PC-3 (cell line): ENCODE measurements around the gene DIAPH2.

Source experiments
- EZH2 ChIP-seq: fragments of 300-600 bp; sonication (generic); IDR thresholded peaks from one replicate; pipeline ENCODE4 v1.6.1; 2017; ENCODE audit warnings: antibody characterized with exemption, mild to moderate bottlenecking, low read length; ENCODE audit not compliant: unreplicated experiment
- EZH2phosphoT487 ChIP-seq: fragments of 300-600 bp; sonication (generic); IDR thresholded peaks from 2 replicates; pipeline ENCODE4 v1.6.1; 2018; ENCODE audit warnings: mild to moderate bottlenecking, antibody characterized with exemption, low read length, borderline replicate concordance
- TF ChIP-seq, protein P1 (sequence below): fragments of 300-600 bp; sonication (generic); conservative IDR thresholded peaks from 2 replicates; pipeline ENCODE4 v1.5.1; 2017; ENCODE audit warnings: antibody characterized with exemption, low read depth, mild to moderate bottlenecking, low read length

DNA sequence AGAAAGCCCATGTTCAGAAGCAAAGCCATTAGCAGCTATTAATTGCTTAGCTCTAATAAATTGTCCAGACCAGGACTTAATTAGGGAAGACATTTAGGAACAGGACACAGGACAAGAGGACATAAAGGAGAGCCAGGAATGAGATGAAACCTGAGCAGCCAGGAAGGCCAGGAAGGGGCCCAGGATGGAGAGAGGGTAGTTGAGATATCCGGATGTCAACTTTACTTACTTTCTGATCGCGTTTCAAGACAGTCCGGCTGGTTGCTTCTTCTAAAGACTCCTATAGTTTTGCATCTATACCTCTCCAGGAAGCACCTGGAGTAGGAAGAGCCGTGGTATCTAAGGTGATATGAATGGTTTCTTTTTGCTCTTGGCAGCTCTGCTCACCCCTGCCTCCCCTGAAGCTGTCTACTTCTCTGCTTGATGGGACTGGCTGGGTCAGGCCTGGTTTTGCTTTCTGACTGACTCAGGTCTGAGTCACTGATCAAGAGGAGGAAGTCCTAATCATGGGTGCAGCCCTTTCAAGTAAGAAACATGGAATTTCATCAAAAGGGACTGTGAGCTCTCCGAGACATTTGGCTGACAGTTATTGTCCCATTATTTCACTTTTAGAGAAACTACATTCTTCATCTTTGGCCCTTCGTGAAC is 932.4 kb downstream of the DIAPH2 start:
- TF ChIP-seq, protein P1, sequence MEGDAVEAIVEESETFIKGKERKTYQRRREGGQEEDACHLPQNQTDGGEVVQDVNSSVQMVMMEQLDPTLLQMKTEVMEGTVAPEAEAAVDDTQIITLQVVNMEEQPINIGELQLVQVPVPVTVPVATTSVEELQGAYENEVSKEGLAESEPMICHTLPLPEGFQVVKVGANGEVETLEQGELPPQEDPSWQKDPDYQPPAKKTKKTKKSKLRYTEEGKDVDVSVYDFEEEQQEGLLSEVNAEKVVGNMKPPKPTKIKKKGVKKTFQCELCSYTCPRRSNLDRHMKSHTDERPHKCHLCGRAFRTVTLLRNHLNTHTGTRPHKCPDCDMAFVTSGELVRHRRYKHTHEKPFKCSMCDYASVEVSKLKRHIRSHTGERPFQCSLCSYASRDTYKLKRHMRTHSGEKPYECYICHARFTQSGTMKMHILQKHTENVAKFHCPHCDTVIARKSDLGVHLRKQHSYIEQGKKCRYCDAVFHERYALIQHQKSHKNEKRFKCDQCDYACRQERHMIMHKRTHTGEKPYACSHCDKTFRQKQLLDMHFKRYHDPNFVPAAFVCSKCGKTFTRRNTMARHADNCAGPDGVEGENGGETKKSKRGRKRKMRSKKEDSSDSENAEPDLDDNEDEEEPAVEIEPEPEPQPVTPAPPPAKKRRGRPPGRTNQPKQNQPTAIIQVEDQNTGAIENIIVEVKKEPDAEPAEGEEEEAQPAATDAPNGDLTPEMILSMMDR = no peak
- TF ChIP-seq EZH2 (no peak), EZH2phosphoT487 (no peak)
